GM18951 (cell line): Measurements from ENCODE around the gene ANAPC16.
"Not testable (repeated sequence)": the region's sequence is repeated elsewhere in the genome, so short reads cannot be mapped to it uniquely, and the experiment has no call there.

ENCODE experiments used
- POLR2A ChIP-seq: IDR thresholded peaks from 4 replicates; pipeline ENCODE4 v1.6.1; 2011; ENCODE audit warnings: mild to moderate bottlenecking; ENCODE audit not compliant: insufficient read length, insufficient read depth; ENCODE audit errors: extremely low read depth
- in situ Hi-C: fragments of 300-500 bp; cut with MboI; formaldehyde crosslinking; loops from one replicate; pipeline ENCODE4 v1.12.0; 2022; ENCODE audit warnings: low sequenced_read_pairs, mixed read lengths, inconsistent platforms; ENCODE audit not compliant: unreplicated experiment

Gene ANAPC16

DNA sequence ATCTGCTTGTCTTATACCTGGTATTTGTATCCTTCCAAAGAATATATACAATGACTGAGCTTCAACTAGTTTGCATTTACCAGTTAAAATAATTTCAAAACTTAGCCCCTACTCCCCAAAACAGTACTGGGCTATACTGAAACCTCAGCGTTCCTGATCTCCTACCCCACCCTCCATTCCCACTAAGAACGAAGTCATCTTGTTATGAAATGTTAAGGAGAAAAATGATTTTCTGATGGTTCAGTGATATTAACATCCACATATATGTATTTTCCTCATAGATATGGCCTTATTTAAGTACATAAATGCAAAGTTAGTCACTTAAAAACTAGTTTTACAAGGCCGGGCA is 28.9 kb upstream of the ANAPC16 start:
- TF ChIP-seq POLR2A = no peak

DNA sequence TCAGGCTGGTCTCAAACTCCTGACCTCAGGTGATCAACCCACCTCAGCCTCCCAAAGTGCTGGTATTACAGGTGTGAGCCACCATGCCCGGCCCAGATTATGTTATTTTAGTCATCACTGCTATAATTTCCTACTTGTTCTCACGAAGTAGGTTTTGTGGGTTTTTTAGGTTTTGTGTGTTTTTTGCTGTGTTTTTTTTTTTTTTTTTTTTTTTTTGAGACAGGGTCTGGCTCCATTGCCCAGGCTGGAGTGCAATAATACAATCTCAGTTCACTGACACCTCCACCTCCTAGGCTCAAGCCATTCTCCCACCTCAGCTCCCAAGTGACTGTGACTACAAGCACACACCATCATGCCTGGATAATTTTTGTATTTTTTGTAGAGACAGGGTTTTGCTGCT is 20.9 kb upstream of the ANAPC16 start:
- no peak for TF ChIP-seq POLR2A
- in situ Hi-C loops = no loop called here

More for the DNA sequence above, 28.9 kb upstream of the ANAPC16 start:
- in situ Hi-C loops = no loop called here

DNA sequence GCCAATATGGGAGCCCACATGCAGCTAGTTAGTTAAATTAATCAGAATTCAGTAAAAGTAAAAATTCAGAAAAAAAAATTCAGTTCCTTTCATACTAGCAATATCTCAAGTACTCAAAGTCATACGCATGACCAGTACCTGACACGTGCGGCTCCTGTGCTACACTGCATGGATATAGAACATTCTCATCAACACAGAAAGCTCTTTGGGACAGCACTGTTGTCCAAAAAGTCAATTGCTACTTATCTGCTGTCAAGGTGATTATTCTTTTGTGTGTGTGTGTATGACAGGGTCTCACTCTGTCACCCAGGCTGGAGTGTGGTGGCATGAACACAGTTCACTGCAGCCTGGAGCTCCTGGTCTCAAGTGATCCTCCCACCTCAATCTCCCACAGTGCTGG is 14.9 kb upstream of the ANAPC16 start:
- TF ChIP-seq POLR2A = no peak
- in situ Hi-C loops = no loop called here

DNA sequence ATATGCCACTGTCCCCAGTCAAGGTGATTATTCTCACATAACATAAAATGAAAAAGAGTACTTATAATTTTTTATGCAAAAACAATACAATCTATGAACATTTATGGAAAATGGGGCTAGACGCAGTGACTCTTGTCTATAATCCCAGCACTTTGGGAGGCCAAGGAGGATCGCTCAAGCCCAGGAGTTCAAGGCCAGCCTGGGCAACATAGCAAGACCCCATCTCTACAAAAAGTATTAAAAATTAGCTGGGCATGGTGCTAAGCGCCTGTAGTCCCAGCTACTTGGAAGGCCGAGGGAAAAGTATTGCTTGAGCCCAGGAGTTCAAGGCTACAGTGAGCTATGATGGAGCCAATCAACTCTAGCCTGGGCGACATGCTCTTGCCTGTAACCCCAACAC is 14.5 kb upstream of the ANAPC16 start:
- no peak for TF ChIP-seq POLR2A
- in situ Hi-C loops = no loop called here

DNA sequence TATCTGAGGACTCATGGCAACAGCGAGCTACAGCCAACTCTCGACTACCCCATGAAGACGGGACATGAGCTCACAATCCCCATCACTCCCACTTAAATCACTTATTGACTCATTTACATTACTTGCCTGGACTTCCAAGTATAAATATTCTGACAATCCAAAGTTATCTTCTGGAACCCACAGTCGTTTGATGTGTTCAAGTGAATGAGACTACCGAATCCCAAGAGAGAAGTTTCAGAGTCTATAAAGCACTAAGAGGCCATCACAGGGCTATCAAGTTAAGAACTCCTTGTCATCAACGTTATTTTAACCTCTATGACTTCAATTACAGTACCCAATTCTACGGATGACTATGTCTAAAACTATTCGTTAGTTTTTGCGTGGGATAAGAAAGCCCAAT is 11.5 kb upstream of the ANAPC16 start:
- TF ChIP-seq POLR2A = no peak
- in situ Hi-C loops = no loop called here

DNA sequence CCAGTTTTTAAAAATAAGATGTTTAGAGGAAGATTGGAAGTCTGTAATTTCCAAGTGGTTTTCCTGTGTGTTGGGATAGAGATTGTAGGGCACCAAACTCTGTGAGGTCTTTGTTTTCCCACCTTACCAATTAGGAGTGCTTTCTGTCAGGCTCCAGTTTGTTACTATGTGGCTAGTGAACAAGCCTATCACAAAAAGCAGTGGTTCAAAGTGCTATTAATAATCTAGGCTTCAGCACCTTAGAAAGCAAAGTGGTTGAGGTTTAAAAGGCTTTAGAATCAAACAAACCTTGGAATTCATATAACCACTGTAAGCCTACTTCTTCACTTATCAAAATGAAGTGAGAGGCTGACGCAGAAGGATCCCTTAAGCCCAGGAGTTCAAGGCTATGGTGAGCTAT is 11.1 kb upstream of the ANAPC16 start:
- in situ Hi-C loops = no loop called here
- no peak for TF ChIP-seq POLR2A

DNA sequence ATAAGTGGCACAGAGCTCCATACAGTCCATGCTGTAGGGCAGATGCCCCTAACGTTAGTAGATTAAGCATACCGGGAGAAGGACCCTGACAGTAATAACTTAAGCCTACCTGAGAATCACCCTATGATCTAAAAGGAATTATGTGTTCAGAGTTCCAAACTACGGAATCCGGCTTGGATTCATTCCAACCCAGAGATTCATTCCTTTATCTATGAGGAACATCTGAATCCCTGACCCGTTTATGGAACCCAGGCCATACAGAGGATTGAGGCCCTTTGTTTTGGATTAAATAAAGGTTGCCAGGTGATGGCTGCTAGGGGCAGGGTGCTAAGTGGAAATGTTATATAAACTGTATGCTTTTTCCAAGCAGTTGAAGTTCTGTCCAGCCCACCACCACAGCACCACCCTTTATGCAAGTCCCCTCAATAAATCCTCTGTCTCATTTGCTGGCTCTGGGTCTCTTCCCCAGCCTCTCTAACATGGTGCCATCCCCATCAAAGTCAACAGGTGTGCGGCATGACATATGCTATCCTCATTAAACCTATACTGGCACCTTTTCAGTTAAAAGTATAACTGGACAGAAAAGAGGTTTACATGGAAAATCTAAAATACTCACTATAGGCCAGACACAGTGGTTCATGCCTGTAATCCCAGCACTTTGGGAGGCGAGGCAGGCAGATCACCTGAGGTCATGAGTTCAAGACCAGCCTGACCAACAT is 9.1 kb upstream of the ANAPC16 start:
- in situ Hi-C loops = no loop called here
- no peak for TF ChIP-seq POLR2A

DNA sequence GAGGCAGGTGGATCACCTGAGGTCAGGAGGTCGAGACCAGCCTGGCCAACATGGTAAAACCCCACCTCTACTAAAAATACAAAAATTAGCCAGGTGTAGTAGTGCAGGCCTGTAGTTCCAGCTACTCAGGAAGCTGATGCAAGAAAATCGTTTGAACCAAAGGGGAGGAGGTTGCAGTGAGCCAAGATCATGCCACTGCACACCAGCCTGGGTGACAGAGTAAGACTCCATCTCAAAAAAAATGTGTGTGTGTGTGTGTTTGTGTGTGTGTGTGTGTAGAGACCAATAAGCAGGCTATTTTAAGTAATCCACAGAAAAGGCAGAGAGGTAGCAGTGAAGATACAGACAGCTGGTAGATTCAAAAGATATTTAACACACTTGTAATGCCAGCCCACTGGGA is 7.3 kb upstream of the ANAPC16 start:
- in situ Hi-C loops = not testable (repeated sequence)

DNA sequence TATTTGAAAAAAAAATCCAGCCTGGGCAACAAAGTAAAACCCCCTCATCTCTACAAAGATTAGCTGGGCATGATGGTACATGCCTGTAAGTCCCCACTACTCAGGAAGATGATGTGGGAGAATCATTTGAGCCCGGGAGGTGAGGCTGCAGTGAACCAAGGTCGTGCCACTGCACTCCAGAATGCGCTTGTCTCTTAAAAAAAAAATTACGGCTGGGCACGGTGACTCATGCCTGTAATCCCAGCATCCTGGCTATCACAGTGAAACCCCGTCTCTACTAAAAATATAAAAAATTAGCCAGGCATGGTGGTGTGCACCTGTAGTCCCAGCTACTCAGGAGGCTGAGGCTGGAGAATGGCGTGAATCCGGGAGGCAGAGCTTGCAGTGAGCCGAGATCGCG is 4.4 kb upstream of the ANAPC16 start:
- in situ Hi-C loops = loop anchor here (10.0 kb wide), 1 partner anchor 123 kb away; no protein-coding TSS in a partner anchor

DNA sequence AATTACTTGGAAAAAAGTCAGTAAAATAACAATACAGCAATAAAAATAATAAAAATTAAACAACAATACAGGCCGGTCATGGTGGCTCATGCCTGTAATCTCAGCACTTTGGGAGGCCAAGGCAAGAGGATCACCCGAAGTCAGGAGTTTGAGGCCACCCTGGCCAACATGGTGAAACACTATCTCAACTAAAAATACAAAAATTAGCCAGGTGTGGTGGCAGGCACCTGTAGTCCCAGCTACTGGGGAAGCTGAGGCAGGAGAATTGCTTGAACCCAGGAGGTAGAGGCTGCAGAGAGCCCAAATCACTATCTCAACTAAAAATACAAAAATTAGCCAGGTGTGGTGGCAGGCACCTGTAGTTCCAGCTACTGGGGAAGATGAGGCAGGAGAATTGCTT is 4.0 kb upstream of the ANAPC16 start:
- in situ Hi-C loops = loop anchor here (10.0 kb wide), 1 partner anchor 123 kb away; no protein-coding TSS in a partner anchor

DNA sequence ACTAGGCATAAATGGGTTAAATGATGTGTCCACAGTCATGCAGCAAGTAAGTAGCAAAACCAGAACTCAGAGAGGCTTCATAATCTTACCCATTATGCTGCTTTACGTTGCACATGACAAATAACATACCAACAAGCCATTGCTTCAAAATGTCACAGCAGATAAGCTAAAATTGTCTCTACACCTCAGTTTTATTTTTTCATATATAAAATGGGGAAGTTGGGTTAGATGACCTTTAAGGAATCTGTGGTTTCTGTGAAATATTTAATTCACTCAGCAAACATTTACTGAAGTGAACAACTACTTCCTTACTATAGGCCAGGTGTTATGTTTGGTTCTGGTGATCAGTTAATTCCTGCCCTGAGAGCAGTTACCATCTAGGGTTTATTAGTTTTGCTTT is 2.5 kb downstream of the ANAPC16 start:
- in situ Hi-C loops = loop anchor here (10.0 kb wide), 1 partner anchor 116 kb away; no protein-coding TSS in a partner anchor
- no peak for TF ChIP-seq POLR2A

DNA sequence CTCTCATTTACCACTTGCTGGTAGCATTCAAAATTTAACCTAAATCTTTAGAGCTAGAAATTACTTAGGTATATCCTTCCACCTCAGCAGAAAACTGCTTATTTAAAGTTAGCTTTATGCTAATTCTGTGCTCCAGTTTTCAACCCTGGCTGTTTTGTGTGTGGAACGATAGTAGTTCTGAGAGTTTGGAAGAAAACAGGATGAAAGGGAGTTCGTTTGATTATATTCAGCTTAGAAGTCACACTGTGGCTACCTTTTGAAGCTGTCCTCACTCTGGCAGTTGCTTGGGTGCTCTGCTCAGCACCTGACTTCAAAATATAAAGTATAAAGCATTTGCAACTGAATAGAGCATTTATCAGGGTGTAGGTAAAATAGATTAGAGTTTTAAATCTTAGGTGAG is 2.9 kb downstream of the ANAPC16 start:
- TF ChIP-seq POLR2A = no peak
- in situ Hi-C loops = loop anchor here (10.0 kb wide), 1 partner anchor 116 kb away; no protein-coding TSS in a partner anchor

DNA sequence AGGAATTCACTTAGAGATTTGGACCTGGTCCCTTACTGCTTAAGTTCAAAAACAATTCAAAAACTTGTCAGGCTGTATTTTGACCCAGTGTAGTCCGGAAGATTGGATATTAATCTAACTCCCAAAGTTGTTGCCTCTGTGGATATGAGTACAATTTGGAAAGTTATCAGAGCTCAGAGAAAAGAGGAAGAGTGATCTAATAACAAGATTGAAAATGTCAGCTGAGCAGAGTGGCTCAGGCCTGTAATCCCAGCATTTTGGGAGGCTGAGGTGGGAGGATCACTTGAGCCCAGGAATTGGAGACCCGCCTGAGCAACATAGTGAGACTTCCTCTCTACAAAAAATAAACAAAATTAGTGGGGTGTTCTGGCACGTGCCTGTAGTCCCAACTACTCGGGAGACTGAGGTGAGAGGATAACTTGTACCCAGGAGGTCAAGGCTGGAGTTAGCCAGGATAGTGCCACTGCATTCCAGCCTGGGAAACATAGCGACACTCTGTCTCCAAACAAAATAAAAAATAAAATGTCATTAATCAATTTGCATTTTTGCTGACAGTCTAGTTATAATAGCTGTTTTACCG is 3.5 kb downstream of the ANAPC16 start:
- in situ Hi-C loops = loop anchor here (10.0 kb wide), 1 partner anchor 115 kb away; no protein-coding TSS in a partner anchor
- TF ChIP-seq POLR2A = no peak

DNA sequence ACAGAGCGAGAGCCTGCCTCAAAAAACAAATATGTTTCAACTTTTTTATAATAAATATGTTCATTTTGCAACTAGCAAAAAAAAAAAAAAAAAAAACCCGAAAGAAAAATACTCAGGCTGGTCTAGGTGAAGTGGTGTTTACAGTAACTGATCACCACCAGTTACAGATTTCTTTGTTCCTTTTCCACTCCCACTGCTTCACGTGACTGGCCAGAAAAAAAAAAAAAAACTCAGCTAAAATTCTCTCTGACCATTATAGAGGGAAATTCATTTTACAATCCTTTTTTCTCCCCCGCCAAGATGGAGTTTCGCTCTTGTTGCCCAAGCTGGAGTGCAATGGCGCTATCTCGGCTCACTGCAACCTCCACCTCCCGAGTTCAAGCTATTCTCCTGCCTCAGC is 4.8 kb downstream of the ANAPC16 start:
- in situ Hi-C loops = no loop called here
- TF ChIP-seq POLR2A = no peak

DNA sequence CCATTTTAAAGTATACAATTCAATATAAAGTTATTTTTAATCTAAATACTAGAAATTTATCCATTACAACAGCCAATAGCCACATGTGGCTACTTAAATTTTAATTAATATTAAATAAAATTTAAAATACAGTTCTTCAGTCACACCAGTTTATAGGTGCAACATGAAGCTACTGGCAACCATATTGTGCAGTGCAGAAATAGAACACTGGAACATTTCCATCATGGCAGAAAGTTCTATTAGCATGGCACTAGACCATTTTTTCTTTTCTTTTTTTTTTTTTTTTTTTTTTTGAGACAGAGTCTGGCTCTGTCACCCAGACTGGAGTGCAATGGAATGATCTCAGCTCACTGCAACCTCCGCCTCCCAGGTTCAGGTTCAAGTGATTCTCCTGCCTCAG is 5.5 kb downstream of the ANAPC16 start:
- in situ Hi-C loops = no loop called here

DNA sequence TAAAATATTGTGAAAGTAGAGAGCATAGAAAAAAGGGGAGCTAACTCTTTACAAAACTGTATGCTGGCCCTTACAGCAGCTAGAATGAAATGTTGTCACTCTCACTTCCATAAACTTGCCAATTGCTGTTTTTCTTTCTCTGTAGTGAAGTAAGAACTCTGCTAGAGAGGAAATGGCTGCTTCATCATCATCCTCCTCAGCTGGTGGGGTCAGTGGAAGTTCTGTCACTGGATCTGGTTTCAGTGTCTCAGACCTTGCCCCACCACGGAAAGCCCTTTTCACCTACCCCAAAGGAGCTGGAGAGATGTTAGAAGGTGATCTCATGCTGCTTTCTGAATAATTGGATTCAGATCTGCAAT is 7.9 kb downstream of the ANAPC16 start:
- in situ Hi-C loops = no loop called here
- no peak for TF ChIP-seq POLR2A

More for the DNA sequence above, 5.5 kb downstream of the ANAPC16 start:
- no peak for TF ChIP-seq POLR2A

DNA sequence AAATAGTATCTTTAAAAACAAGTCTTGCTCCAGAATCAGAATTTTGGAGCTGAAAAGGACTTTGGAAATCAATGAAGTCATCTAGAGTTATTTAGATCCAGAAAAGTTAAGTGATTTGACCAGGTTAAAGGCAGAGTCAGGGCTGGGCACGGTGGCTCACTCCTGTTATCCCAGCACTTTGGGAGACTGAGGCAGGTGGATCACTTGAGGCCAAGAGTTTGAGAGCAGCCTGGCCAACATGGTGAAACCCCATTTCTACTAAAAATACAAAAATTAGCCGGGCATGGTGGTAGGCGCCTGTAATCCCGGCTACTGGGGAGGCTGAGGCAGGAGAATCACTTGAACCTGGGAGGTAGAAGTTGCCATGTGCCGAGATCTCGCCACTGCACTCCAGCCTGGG is 8.4 kb downstream of the ANAPC16 start:
- in situ Hi-C loops = not testable (repeated sequence)
